Cardiac muscle cell (in vitro differentiated cells and primary cell): ENCODE results near the gene ZCCHC10. TPM values are rescaled to one million over a fixed set of nuclear protein-coding genes. Genes with fewer than 3 reads are reported as not detected.

Experiments
- DNase-seq, 2 donors: peaks; one replicate each; pipeline versions ENCODE4 v3.0.0 to v3.0.0-alpha.2; 2010 to 2017; ENCODE audit warnings: low read depth in 1 of 2, low spot score in 1 of 2
- H3K27ac ChIP-seq: fragments of 200-600 bp; sonication (generic); 2 replicates; pipeline ENCODE4 v1.5.1; 2016
- H3K27me3 ChIP-seq: fragments of 200-600 bp; sonication (generic); 2 replicates; pipeline ENCODE4 v1.6.0; 2016; ENCODE audit warnings: control low read depth
- H3K36me3 ChIP-seq: fragments of 200-600 bp; sonication (generic); 2 replicates; pipeline ENCODE4 v1.5.1; 2016; ENCODE audit warnings: control low read depth
- H3K4me1 ChIP-seq: fragments of 200-600 bp; sonication (generic); 2 replicates; pipeline ENCODE4 v1.8.1; 2017; ENCODE audit warnings: low read depth, mild to moderate bottlenecking, mixed run types
- H3K4me3 ChIP-seq: fragments of 200-600 bp; sonication (generic); 2 replicates; pipeline ENCODE4 v1.5.1; 2016; ENCODE audit warnings: mild to moderate bottlenecking
- H3K9me3 ChIP-seq: fragments of 200-600 bp; sonication (generic); 2 replicates; pipeline ENCODE4 v1.5.1; 2017; ENCODE audit warnings: low read depth, mild to moderate bottlenecking, control low read depth
- polyA plus RNA-seq: library from polyadenylated mRNA; unstranded; fragments of >200 nt; fragmentation: Nextera tagmentation; extraction: Ambion mirVana; gene quantifications from 2 replicates; pipeline ENCODE4 v1.2.1, GENCODE V29; 2016
- total RNA-seq: library from RNA; depleted of rRNA; stranded (reverse); fragments of >200 nt; gene quantifications from 2 replicates; pipeline ENCODE4 v1.2.3, GENCODE V29; 2016
- TF ChIP-seq, protein P1 (sequence below): IDR thresholded peaks from 2 replicates; pipeline ENCODE4 v1.5.1; 2012; ENCODE audit warnings: low read depth, mild to moderate bottlenecking, low read length

Gene ZCCHC10
- total and polyA plus RNA-seq, 2 experiments from 2014 or later = 7.8 to 34.8 TPM

GRCh38 chr5:133063965-133064364 lies 37.6 kb upstream of the ZCCHC10 start:
- H3K36me3 ChIP-seq = peaks cover 11% of the 10 kb centered on the region
- H3K27ac ChIP-seq = no peak overlapping the region
- H3K4me3 ChIP-seq = no peak overlapping the region
- H3K9me3 ChIP-seq = no peaks in the 10 kb centered on the region
- TF ChIP-seq, protein P1, sequence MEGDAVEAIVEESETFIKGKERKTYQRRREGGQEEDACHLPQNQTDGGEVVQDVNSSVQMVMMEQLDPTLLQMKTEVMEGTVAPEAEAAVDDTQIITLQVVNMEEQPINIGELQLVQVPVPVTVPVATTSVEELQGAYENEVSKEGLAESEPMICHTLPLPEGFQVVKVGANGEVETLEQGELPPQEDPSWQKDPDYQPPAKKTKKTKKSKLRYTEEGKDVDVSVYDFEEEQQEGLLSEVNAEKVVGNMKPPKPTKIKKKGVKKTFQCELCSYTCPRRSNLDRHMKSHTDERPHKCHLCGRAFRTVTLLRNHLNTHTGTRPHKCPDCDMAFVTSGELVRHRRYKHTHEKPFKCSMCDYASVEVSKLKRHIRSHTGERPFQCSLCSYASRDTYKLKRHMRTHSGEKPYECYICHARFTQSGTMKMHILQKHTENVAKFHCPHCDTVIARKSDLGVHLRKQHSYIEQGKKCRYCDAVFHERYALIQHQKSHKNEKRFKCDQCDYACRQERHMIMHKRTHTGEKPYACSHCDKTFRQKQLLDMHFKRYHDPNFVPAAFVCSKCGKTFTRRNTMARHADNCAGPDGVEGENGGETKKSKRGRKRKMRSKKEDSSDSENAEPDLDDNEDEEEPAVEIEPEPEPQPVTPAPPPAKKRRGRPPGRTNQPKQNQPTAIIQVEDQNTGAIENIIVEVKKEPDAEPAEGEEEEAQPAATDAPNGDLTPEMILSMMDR = no peak
- H3K4me1 ChIP-seq = peaks cover 27% of the 10 kb centered on the region
- no peak for DNase-seq
- H3K27me3 ChIP-seq = no peaks in the 10 kb centered on the region

DNA sequence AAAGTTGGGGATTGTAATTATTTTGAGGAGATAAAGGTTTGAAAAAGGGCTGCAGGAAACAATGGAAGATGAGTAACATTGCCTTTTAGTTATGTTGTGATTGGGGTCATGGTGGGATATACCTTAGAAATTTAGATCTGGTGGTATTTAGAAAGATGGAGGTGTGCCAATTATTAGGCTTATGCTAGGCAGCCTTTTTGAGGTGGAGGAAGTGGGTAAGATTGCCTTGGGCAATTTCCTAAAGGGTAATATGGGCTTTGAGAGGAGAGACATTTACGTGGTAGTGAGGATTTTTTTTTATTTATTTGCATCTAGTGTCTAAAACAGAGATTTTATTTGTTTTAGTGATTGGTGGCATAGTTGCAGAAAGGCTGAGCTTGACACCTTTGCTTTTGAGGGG lies 35.9 kb upstream of the ZCCHC10 start:
- Histone ChIP-seq H3K36me3 (peaks cover 8% of the 10 kb centered on the region), H3K9me3 (no peaks in the 10 kb centered on the region), H3K27ac (no peak overlapping the region), H3K4me3 (no peak overlapping the region), H3K27me3 (no peaks in the 10 kb centered on the region), H3K4me1 (peaks cover 25% of the 10 kb centered on the region)
- no peak for DNase-seq
- TF ChIP-seq, protein P1 = no peak

GRCh38 chr5:133059621-133060020 lies 33.3 kb upstream of the ZCCHC10 start:
- TF ChIP-seq, protein P1 = no peak
- no peaks in the 10 kb centered on the region for H3K27me3 ChIP-seq
- H3K27ac ChIP-seq = no peak overlapping the region
- no peak overlapping the region for H3K4me3 ChIP-seq
- no peaks in the 10 kb centered on the region for H3K9me3 ChIP-seq
- DNase-seq = no peak
- H3K36me3 ChIP-seq = no peaks in the 10 kb centered on the region
- H3K4me1 ChIP-seq = peaks cover 5% of the 10 kb centered on the region

- Histone ChIP-seq H3K9me3 (no peaks in the 10 kb centered on the region), H3K27ac (no peak overlapping the region), H3K27me3 (no peaks in the 10 kb centered on the region), H3K4me3 (no peak overlapping the region), H3K4me1 (no peaks in the 10 kb centered on the region), H3K36me3 (no peaks in the 10 kb centered on the region)
- DNase-seq = no peak
- TF ChIP-seq, protein P1 = no peak
Measured at GRCh38 chr5:133056891-133057290, 30.5 kb upstream of the ZCCHC10 start.

DNA sequence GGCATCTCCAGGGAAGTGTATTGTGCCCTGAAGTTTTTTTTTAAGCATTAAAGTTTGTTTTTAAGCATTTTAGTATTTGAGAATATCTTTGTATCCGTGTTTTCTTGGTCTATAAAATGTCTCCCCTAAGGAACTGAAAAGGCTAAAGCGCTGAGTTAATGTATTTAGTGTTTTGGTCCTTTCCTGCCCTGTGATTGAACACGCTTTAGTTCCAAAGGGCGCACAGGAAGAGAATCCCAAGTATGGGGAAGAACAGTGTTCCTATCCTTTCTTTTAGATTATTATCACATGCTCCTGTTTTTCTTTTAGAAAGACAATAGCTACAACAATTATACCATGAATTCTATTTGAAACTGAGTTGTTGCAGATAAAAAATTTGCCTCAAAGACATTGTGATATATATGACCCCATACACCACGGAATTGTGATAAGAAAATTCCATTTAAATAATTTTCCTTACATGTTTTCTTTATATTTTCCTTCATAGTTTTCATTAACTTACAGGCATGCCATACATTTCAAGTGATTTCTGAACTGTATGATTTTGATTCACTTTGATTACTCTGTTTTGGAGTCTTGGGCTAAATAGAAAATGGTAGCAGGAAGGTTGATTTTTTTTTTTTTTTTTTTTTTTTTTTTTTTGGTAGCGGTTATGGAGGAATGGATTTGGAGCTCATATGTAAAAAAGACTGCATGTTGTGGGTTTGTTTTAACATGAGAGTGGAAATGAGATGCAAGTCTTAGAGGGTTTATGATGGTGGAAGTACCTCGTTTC lies 28.5 kb upstream of the ZCCHC10 start:
- H3K27me3 ChIP-seq = no peaks in the 10 kb centered on the region
- no peak for DNase-seq
- H3K9me3 ChIP-seq = no peaks in the 10 kb centered on the region
- TF ChIP-seq, protein P1 = no peak
- no peak overlapping the region for H3K27ac ChIP-seq
- H3K36me3 ChIP-seq = no peaks in the 10 kb centered on the region
- H3K4me3 ChIP-seq = no peak overlapping the region
- peaks cover 12% of the 10 kb centered on the region for H3K4me1 ChIP-seq
